ENCODE measurements around the gene GRIK5.
A peak's percentile ranks its signal among the peaks of the same experiment; 100 is the strongest.
"Not testable (repeated sequence)": the region's sequence is repeated elsewhere in the genome, so short reads cannot be mapped to it uniquely, and the experiment has no call there.

GRIK5 gene

DNA sequence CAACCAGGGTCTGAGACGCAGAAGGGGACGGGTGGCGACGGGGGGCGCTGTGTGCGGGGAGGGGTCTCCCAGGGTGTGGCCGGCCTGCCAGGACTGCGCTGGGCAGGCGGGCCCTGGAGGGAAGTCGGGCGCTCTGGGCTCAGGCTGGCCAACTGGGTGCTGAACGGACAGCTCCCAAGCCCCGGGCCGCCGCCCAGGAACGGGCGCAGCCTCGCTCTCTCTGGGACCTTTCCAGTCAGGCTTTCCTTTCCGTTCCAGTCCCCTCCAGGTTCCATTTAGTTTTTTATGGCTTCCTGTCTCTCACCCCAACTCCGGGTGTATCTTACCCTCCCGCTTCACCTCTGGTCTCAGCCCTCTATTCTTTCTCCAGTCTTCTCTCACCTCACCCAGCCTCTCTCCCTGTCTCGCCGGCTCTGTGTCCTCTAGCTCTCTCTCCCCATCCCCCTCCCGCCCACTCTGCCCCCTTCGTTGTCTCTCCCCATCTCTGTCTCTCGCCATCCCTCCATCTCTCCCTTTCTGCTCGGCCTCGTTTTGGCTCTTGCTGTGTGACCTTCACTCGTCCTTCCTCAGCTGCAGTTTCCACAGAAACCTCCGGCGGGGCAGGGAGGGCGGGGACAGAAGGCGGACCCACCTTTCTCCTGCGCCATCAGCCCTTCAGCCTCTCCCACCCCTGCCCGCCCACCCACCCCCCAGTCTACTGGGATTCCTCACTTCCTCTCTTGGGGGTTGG lies 72.7 kb downstream of the GRIK5 start:
- no peak for DNase-seq (ENCODE audit: low read depth, low spot score)
- peak overlapping the region; percentile 23 for H3K4me3 ChIP-seq (ENCODE audit: low read length)

DNA sequence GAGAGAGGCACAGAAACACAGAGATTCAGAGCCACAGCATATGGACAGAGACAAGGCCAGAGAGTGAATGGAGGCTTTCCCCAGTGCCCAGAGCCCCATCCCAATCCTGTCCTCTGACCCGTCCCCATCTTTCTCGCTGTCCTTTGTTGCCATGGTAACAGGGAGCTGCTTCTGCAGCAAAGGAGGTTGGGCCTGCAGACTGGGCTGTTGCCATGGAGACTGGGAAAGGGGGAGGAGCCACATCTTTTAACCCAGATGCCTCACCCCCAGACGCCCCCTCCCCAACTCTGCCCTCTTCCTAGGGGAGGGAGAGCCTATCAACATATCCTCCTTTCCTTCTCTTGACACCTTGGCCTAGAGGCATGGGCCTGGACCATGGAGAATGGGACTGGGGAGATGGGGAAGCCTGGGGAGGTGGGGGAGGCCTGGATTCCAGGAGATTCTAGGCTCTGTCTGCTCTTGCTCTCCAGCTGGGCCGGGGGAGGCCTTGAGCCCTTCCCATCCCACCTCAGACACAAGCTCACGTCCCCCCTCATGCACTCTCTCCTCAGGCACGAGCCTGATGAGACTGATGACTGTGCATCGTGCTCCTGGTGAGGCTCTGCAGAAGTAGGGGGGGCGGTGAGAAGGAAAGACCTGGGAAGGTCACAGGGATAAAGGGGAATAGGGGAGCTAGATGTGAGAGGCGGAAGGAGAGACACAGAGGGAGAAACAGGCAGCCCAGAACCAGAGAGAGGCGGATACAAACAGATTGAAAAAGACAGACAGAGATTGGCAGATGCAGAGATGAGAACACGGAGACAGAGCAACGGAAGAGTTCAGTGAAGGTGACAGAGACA lies 73.8 kb downstream of the GRIK5 start:
- no peak overlapping the region for H3K4me3 ChIP-seq (ENCODE audit: low read length)
- peak; percentile 34 for DNase-seq (ENCODE audit: low read depth, low spot score)

DNA sequence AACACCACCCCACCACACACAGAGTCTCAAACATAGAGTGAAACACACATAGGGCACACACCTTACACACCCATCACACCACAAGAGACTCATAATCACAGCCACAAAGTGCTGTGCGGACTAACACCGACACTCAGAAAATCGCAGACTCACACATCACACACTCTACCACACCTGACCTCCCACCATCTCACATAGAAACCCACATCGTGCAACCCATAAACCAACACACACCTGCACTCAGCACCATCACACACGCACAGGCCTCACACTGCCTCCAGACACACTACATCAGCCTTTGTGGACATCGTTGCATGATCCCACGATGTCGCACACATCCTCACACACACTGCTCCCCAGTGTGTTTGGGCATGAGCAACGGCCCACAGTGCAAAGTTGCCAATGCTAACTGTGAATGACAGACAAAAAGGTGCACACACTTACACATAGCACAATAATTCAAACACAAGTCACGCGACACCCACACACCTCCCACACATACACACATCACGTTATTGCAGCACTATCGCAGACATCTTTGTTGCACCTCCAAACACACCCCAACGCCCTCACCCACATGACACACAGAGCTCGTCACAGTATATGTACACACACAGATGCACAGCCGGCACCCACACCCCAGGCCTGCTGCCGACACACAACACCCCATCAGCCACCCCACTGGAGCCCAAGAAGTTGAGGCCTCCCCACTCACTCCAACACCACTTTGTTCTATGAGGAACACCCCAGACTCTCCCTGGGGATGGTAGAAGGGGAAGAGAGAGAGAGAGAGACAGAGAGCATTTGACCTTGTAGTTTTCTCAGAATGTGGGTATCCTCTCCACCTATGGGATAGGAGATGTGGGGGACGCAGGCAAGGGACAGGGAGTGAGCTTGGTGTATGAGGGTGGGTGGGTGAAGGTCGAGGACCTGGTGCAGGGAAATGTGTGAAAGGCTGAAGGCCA lies 74.7 kb downstream of the GRIK5 start:
- no peak overlapping the region for H3K4me3 ChIP-seq (ENCODE audit: low read length)
- DNase-seq (ENCODE audit: low read depth, low spot score) = no peak

DNA sequence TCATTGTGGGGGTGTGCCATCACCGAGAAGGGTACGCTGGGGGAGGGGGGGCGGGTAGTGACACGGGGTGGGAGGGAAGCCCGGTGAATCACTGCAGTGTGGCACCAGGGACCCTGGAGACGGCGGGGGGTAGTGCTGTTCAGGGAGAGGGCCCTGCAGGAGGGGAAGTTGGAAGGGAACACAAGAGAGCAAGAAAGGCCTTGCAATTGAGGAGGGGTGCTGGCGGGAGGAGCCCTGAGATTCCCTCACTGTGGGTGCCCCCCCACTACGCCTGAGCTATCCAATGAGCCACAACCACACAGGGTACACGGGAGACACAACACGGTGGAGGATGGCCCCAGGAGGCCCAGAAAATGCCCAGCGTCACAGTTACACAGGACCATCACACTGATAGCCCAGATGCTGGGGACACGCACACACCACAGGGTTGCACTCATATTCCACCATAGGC lies 75.5 kb downstream of the GRIK5 start:
- peak overlapping the region; percentile 87 for H3K4me3 ChIP-seq (ENCODE audit: low read length)
- DNase-seq (ENCODE audit: low read depth, low spot score) = peak; percentile 7

DNA sequence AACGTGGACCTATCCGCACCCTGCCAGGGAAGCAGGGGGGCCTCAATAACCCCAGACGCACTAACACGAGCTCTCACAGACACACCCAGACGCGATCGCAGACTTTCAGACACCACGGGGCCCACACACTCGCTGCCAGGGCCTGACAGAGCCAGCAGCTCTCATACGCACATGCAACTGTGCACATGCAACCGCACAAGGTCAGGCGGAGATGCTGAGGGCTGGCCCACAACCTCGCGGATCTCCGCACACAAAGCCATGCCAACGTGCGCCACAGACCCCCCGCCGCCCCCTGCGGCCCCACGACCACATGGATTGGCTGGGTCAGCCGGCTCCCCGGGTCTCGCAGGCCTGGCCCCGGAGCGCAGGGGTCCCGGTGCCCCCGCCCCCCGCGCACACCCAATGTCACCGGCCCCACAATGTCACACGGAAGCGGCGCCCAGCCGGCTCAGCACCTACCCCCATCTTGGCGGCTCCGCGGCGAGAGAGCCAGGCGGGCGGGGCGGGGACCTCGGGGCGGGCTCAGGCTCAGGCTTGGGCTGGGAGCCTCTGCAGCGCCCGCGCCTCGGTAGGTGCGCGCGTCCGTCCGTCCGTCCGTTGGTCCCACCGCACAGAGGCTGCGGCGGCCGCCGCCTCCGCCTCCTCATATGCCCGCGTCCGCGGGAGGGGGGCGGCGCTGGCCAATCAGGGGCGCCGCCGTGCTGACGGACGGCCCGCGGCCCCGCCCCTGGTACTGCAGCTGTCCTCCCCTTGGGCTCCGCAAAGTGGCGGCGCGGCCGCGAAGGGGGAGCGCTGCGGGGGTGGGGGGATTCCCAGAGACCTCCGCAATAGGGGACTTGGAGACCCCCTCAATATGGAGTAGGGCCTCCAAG lies 76.2 kb downstream of the GRIK5 start, which contains the start of gene ATP1A3:
TSS of gene ATP1A3 (minus strand) at position 619 of the 872 bp plus-strand sequence. CDS start at position 465, 154 bp downstream.
- peak; percentile 64 for DNase-seq (ENCODE audit: low read depth, low spot score)
- H3K4me3 ChIP-seq (ENCODE audit: low read length) = peak within 1 kb of the TSS; percentile 87

DNA sequence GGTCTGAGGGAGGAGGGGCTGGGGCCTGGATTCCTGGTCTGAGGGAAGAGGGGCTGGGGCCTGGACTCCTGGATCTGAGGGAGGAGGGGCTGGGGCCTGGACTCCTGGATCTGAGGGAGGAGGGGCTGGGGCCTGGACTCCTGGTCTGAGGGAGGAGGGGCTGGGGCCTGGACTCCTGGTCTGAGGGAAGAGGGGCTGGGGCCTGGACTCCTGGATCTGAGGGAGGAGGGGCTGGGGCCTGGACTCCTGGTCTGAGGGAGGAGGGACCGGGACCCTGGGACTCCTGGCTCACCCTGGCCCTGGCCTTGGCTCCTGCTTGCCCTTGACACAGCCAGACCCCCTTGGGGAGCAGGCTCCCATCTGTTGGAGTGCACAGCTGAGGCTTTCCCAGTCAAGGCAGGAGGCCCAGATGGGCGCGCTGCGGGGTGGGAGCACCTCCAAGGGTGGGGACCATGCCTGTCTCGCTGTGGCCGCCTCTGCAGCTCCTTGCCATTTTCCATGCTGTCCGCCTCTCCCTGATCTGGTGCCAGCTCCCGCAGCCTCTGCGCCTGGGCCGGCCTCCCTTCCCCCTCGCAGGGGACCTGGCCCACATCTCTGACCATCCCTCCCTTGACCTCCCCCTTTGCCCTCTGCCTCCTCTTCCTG lies 78.0 kb downstream of the GRIK5 start:
- DNase-seq (ENCODE audit: low read depth, low spot score); H3K4me3 ChIP-seq (ENCODE audit: low read length): not testable (repeated sequence)

DNA sequence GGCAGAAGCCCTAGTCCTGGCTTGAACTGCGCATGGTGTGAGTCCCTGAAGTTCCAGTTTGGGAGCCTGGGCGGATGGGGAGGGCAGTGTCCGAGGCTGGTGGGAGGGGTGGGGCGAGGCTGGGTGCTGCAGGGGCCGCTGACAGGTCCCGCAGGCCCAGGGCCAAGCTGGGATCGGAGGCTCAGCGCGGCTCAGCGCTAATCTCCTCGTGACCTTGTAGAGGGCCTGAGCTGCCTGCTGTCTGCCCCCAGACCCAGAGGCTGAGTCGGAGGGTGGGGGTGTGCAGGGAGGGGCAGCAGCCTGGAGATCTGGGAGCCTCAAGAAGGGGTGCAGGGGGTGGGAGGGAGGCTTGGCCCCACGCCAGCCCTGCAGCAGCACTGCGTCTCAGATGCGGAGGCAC lies 79.0 kb downstream of the GRIK5 start:
- H3K4me3 ChIP-seq (ENCODE audit: low read length) = no peak overlapping the region
- no peak for DNase-seq (ENCODE audit: low read depth, low spot score)

DNA sequence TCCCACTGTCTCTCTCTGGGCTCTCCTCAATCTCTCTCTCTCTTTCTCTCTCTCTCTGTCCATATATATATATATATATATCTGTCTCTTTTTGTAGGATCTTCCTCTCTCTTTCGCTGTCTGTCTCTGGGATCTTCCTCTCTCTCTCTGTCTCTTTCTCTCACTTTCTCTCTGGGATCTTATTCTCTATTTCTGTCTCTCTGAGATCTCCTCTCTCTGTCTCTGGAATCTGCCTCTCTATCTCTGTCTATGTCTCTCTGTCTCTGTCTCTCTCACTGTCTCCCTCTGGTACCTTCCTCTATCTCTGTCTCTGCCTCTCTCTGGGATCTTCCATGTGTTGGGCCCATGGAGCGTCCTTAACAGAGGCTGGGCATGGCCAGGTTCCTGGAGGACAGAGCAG lies 79.4 kb downstream of the GRIK5 start:
- no peak for DNase-seq (ENCODE audit: low read depth, low spot score)
- H3K4me3 ChIP-seq (ENCODE audit: low read length) = no peak overlapping the region

DNA sequence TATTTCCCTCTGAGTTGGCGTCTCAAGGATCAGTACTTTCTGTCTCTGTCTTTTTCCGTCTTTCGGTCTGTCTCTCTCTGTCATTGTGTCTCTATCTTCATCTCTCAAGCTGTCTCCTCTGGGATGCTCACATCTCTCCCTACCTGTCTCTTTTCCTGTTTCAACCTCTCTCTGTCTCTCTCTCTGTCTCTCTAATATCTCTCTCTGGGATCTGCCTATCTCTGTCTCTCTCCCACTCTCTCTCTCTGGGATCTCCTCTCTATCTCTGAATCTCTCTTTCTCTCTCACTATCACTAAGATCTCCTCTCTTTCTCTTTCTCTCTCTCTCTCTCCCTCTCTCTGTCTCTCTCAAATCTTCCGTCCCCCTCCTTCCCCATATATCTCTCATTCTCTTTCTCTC lies 80.0 kb downstream of the GRIK5 start:
- DNase-seq (ENCODE audit: low read depth, low spot score) = no peak

DNA sequence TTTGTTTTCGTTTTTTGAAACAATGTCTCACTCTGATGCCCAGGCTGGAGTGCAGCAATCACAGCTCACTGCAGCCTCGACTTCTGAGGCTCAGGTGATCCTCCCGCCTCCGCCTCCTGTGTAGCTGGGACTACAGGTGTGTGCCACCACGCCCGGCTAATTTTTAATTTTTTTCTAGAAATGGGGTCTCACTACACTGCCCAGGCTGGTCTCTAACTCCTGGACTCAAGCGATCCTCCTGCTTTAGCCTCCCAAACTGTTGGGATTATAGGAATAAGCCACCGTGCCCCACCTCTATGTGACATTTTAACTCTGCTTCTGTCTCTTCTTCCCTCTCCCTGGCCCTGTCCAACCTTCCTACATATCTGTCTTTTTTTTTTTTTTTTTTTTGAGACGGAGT lies 81.1 kb downstream of the GRIK5 start:
- no peak for DNase-seq (ENCODE audit: low read depth, low spot score)
- no peak overlapping the region for H3K4me3 ChIP-seq (ENCODE audit: low read length)

More for the DNA sequence above, 80.0 kb downstream of the GRIK5 start:
- no peak overlapping the region for H3K4me3 ChIP-seq (ENCODE audit: low read length)

DNA sequence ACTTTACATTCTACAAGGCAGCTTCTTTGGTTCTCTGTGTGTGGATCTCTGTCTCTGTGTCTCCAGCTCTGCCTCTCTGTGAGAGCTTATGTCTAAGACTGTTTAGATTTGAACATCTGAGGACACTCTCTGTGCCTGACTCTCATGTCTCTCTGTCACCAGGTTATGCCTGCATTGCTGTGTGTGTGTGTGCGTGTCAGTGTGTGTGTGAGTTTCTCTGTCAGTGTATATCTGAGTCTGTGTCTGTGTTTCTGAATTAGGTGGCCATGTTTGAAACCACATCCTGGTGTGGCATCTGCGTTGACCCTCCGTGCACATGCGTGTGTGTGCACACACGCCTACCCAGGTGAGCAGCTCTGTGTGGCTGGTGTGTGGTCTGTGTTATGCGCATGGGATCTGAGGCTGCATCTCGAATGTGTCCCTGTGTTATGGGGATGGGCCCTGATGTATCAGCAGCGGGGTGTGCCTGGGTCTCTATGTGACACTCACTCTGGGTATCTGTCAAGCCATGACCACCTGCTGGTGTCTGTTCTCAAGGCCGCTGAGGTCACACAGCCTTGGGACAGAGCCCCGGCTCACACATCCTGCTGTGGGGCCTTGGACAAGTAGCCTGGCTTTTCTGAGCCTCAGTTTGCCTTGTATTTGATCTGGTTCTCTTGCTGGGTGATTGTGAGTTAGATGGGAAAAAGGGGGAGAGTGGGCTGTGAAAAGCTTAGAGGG lies 82.7 kb downstream of the GRIK5 start:
- no peak for DNase-seq (ENCODE audit: low read depth, low spot score)
- no peak overlapping the region for H3K4me3 ChIP-seq (ENCODE audit: low read length)

DNA sequence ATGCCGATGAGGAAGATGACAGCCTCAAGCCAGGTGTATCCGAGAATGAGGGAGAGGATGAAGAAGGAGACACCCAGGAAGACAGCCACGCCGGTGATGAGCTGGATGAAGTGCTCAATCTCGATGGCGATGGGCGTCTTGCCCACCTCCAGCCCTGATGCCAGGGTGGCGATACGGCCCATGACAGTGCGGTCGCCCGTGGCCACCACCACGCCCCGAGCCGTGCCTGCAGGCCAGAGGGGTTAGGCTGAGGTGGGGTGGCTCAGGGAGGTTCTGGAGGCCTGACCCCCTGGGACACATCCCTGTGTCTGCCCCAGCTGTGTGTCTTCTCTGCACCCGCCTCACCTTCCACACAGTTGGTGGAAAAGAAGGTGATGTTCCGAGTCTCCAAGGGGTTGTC lies 85.0 kb downstream of the GRIK5 start:
- no peak for DNase-seq (ENCODE audit: low read depth, low spot score)
- no peak overlapping the region for H3K4me3 ChIP-seq (ENCODE audit: low read length)

DNA sequence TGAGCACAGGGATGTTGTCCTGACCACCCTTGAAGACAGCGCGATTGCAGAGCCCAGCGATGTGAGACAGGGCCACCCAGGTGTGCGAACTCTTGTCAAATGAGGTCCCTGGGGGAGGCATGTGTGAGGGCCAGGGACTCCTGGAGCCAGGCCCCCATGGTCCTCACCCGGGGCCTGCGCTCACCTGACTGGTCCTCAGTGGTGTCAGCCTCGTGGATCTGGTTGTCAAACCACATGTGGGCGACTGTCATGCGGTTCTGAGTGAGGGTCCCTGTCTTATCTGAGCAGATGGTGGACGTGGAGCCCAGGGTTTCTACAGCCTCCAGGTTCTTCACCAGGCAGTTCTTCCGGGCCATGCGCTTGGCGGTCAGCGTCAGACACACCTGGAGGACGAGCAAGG lies 88.3 kb downstream of the GRIK5 start:
- H3K4me3 ChIP-seq (ENCODE audit: low read length) = no peak overlapping the region
- DNase-seq (ENCODE audit: low read depth, low spot score) = no peak

DNA sequence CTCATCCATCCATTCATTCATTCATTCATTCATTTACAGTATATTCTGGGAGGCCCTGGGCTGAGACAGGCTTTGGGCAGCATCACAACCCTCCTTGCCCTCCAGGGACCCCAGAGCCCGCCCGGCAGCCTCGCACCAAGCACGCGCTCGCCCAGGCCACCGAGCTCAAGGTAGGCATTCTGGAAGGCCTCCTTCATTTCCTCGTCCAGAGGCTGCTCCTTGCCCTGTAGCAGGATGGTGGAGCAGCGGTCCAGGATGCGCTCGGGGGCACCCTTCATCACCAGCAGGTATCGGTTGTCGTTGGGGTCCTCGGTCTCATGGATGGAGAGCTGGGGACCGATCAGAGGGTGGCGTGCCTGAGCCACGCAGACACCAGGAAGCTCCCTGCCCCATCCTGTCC lies 91.5 kb downstream of the GRIK5 start:
- no peak for DNase-seq (ENCODE audit: low read depth, low spot score)
- H3K4me3 ChIP-seq (ENCODE audit: low read length) = no peak overlapping the region

DNA sequence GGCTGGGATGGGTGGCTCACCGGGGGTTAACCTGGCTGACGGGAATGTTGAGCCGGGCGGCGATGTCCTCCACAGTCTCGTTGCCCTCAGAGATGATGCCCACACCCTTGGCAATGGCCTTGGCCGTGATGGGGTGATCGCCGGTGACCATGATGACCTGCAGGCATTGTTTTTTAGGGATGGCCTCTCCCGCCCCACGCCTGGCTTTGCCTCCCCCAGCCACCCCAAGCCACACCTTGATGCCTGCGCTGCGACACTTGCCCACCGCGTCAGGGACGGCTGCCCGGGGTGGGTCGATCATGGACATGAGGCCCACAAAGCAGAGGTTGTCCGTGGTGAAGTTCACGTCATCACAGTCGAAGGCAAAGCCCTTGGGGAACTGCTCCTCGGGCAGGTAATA lies 92.1 kb downstream of the GRIK5 start:
- no peak for DNase-seq (ENCODE audit: low read depth, low spot score)
- H3K4me3 ChIP-seq (ENCODE audit: low read length) = no peak overlapping the region

DNA sequence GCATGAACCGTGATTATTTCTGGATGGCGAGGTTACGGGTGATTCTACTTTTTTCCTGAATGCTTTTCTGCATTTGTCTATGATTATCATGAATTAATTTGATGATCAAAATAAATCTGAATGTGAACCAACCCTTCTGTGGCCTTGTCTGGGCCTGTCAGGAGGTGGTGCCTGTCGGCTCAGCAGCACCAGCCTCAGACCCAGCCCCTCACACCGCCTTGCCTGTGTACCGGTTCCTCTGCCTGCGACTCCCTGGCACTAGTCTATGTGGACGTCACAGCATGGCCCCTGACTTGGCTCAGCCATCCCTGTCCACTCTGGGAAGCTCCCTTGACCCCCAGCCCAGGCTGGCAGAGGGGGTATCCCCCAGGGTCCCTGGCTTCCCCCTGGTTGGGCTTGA lies 95.4 kb downstream of the GRIK5 start:
- DNase-seq (ENCODE audit: low read depth, low spot score) = no peak
- H3K4me3 ChIP-seq (ENCODE audit: low read length) = no peak overlapping the region

DNA sequence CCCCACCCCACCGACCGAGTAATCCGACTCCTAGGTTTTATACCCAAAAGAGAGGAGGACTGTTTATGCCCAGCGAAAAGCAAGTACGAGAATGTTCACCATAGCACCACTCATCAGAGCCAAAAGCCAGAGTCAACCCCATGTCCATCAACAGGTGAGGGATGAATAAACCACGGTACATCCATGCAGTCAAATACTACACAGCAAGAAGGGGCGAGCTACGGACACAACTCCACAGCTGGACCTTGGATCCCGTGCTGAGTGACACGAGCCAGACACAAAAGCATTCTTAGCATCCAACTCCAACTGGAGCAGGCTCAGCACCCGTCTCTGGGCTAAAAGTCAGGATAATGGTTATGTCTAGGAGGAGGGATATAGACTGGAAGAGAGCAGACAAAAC lies 98.6 kb downstream of the GRIK5 start:
- DNase-seq (ENCODE audit: low read depth, low spot score) = no peak
- H3K4me3 ChIP-seq (ENCODE audit: low read length) = no peak overlapping the region
